GM12864 (cell line): ENCODE results near the gene SIDT1.

Experiments
- DNase-seq: peaks from one replicate; pipeline ENCODE4 v3.0.0-alpha.2; 2011; ENCODE audit warnings: low read depth
- H3K4me3 ChIP-seq: 2 replicates; pipeline ENCODE4 v1.5.1; 2011; ENCODE audit warnings: mild to moderate bottlenecking, low read depth, low read length, control low read depth
- TF ChIP-seq, protein P1 (sequence below): IDR thresholded peaks from 2 replicates; pipeline ENCODE4 v1.5.1; 2011; ENCODE audit warnings: low read depth, mild to moderate bottlenecking, moderate library complexity, low read length, control low read depth, inconsistent platforms; ENCODE audit errors: missing control alignments

SIDT1 gene

DNA sequence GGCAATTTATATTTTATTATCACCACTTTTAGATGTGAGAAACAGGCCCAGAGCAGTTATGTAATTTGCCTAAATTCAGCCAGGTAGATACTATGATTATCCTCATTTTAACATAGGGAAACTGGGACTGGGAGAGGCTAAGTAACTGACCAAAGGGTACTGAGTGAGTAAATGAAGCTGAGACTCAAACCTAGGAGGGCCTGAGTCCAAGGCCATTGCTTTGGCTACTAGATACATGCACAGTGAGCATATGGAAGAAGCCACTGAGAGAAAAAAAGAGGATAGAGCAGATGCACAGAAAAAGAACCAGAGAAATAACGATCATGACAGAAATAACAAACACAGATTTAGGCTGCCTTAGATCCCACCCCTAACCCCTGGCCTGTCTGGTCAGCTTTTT is 130.5 kb downstream of the SIDT1 start:
- no peak for DNase-seq
- TF ChIP-seq, protein P1, sequence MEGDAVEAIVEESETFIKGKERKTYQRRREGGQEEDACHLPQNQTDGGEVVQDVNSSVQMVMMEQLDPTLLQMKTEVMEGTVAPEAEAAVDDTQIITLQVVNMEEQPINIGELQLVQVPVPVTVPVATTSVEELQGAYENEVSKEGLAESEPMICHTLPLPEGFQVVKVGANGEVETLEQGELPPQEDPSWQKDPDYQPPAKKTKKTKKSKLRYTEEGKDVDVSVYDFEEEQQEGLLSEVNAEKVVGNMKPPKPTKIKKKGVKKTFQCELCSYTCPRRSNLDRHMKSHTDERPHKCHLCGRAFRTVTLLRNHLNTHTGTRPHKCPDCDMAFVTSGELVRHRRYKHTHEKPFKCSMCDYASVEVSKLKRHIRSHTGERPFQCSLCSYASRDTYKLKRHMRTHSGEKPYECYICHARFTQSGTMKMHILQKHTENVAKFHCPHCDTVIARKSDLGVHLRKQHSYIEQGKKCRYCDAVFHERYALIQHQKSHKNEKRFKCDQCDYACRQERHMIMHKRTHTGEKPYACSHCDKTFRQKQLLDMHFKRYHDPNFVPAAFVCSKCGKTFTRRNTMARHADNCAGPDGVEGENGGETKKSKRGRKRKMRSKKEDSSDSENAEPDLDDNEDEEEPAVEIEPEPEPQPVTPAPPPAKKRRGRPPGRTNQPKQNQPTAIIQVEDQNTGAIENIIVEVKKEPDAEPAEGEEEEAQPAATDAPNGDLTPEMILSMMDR, result no peak
- no peak overlapping the region for H3K4me3 ChIP-seq

DNA sequence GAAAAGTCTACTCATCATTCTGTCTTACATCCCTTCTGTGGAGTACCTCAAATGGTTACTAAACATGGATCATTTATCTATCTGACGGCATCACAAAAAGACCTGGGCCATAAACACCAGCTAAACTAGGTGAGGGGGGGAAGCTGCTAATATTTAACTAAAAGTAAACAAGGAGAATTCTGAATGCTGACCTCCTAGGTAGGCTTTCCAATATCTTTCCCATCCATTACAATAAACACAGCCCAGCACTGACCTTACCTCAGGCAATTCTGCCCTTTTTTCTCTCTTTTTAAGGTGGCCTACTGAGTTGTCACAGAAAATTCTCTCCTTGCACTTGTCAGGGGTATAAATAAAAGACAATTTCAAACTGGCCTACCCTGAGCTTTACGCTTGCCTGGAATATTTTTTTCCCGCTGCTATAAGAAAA is 131.0 kb downstream of the SIDT1 start:
- no peak overlapping the region for H3K4me3 ChIP-seq
- no peak for DNase-seq
- TF ChIP-seq, protein P1, result no peak

DNA sequence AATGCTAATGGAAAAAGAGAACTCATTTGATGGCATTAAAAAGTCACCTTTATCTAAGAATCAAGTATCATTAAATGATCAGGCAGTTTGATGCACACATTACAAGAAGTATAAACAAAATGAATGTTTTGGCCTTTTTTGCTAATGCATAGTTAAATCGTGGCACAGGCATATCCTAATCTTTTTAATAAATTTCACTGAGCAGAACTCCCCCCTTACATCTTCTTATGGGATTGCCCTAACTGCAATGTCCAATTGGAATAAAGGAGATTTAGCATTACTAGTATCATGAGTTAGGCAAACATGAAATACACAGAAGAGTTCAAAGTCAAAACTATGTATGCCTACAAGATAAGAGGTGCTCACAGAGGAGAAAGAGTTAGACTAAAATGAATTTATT is 131.4 kb downstream of the SIDT1 start:
- no peak overlapping the region for H3K4me3 ChIP-seq
- no peak for DNase-seq
- TF ChIP-seq, protein P1, result no peak

DNA sequence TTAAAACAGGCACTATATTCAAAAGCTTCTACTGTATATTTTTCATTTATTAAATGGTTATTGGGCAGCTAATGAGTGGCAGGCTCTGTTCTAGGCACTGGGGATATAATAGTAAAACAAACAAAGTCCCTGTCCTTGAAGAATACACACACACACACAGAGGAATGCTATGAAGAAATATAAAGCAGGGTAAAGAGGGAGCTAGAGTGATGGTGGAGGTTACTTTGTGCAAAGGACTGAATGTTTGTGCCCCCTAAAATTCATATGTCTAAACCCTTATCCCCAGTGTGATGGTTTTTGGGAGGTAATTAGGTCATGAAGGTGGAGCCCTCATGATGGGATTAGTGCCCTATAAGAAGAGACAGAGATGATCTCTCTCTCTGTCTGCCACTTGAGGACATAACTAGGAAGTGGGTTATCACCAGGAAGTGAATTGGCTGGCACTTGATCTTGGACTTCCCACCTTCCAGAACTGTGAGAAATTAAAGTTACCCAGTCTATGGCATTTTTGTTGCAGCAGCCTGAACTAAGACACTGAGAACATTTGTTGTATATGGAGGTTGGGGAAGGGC is 132.3 kb downstream of the SIDT1 start:
- DNase-seq, result no peak
- TF ChIP-seq, protein P1, result no peak
- no peak overlapping the region for H3K4me3 ChIP-seq

DNA sequence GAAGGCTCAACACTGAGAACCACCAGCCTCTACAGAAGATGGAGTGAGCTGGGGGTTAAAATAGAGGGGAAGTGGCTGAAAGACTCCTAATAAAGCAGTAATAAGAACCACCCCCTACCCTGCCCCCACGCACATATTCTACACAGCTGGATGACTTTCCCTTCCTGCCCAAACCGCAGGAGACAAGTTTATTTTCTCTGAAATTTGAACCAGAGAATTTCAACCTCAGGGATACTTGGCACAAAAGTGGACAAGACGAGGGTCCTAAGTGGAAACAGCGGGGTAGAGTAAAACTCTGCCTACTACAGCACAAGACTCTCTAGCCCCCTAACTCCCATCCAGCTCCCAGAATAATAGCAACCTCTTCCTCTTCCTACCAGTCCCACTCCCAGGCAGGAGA is 135.7 kb downstream of the SIDT1 start:
- DNase-seq, result no peak
- no peak overlapping the region for H3K4me3 ChIP-seq

DNA sequence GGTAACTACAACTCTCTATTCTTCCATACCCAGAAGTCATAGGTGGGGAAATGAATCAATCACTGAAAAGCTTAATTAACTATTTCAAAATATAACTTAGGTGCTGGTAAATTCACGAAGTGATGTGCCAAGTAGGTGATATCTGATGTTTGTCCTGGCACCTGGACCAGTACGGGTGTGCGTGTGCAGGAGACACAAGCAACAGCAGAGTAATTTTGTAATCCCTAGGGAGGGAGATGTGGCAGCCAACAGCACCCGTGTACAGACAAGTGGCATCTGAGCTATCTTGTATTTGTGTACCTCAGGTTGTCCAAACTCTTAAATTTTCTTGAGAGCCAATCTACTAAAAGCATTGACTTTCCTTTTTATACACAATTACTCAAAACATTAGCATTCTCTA is 141.2 kb downstream of the SIDT1 start:
- no peak overlapping the region for H3K4me3 ChIP-seq
- TF ChIP-seq, protein P1, result no peak
- no peak for DNase-seq

More for the DNA sequence above, 135.7 kb downstream of the SIDT1 start:
- TF ChIP-seq, protein P1, result no peak

DNA sequence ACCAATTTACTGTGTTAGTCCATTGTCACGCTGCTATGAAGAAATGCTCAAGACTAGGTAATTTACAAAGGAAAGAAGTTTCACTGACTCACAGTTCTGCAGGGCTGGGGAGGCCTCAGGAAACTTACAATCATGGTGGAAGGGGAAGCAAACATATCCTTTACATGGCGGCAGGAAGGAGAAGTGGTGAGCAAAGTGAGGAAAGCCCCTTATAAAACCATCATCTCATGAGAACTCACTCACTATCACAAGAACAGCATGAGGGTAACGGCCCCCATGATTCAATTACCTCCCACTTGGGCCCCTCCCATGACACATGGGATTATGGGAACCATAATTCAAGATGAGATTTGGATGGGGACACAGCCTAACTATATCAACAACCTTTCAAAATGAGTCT is 143.9 kb downstream of the SIDT1 start:
- TF ChIP-seq, protein P1, result no peak
- no peak overlapping the region for H3K4me3 ChIP-seq
- DNase-seq, result no peak
